T-cell (primary cell): Measurements from ENCODE around the gene SPAG5. TPM values are rescaled to one million over a fixed set of nuclear protein-coding genes. Genes with fewer than 3 reads are reported as not detected.

ENCODE experiments used
- ATAC-seq, 4 experiments: fragments of 200-7000 bp in 3 of 4; fragments of 150-1000 bp in 1 of 4; cut with Tn5 transposase; replicated peaks in 1 of 4; 1 replicate in 3 of 4; 2 replicates in 1 of 4; pipeline ENCODE4 v1.10.0; 2021; ENCODE audit warnings: moderate library complexity in 3 of 4, mild to moderate bottlenecking in 2 of 4, moderate number of reproducible peaks in 1 of 4
- CTCF ChIA-PET, 2 donors: fragments of 300-600 bp; sonication (Branson Sonifier 250); formaldehyde crosslinking; loops; one replicate each; lab custom pipeline; 2022; ENCODE audit warnings: antibody characterized with exemption in 2 of 2; lab: Charles Lee
- POLR2A ChIA-PET, 2 donors: fragments of 300-600 bp; sonication (Branson Sonifier 250); formaldehyde crosslinking; loops; one replicate each; lab custom pipeline; 2022; ENCODE audit warnings: antibody characterized with exemption in 2 of 2; lab: Charles Lee
- DNase-seq, 35 experiments: peaks; one replicate each; pipeline versions ENCODE4 v3.0.0 to v3.0.0-alpha.2; 2013 to 2023
- H3K27ac ChIP-seq: one replicate; pipeline ENCODE4 v1.5.1; 2013; ENCODE audit warnings: low read length
- H3K27me3 ChIP-seq, 2 experiments: replicated peaks in 1 of 2; 1 replicate in 1 of 2; 2 replicates in 1 of 2; pipeline versions ENCODE4 v1.6.1 to v1.7.0; 2013; ENCODE audit warnings: low read length in 1 of 2, mixed read lengths in 1 of 2; ENCODE audit not compliant: control insufficient read depth in 2 of 2, insufficient read depth in 2 of 2; ENCODE audit errors: extremely low read depth in 1 of 2
- H3K36me3 ChIP-seq, 2 donors: 1 replicate in 1 of 2; 2 replicates in 1 of 2; pipeline versions ENCODE4 v1.6.1 to v1.7.0; 2013; ENCODE audit warnings: low read length in 1 of 2; ENCODE audit not compliant: control insufficient read depth in 2 of 2, insufficient read depth in 1 of 2; ENCODE audit errors: extremely low read depth in 1 of 2
- H3K4me1 ChIP-seq, 2 experiments: 1 replicate in 1 of 2; 2 replicates in 1 of 2; pipeline versions ENCODE4 v1.6.1 to v1.7.0; 2013; ENCODE audit warnings: low read length in 2 of 2, mixed read lengths in 1 of 2; ENCODE audit not compliant: insufficient read depth in 2 of 2, control insufficient read depth in 1 of 2; ENCODE audit errors: extremely low read depth in 1 of 2
- H3K4me3 ChIP-seq, 2 donors: 1 replicate in 1 of 2; 2 replicates in 1 of 2; pipeline versions ENCODE4 v1.5.1 to v1.7.0; 2013; ENCODE audit warnings: mild to moderate bottlenecking in 2 of 2, low read length in 1 of 2, moderate library complexity in 1 of 2; ENCODE audit not compliant: control insufficient read depth in 1 of 2; ENCODE audit errors: extremely low read depth in 1 of 2
- H3K9me3 ChIP-seq: 2 replicates; pipeline ENCODE4 v1.7.0; 2013
- H3K27ac Mint-ChIP-seq, 2 donors: one replicate each; pipeline ENCODE4 v1.8.0; 2020 to 2021; ENCODE audit warnings: mild to moderate bottlenecking in 2 of 2, mixed read lengths in 2 of 2
- H3K27me3 Mint-ChIP-seq, 2 donors: one replicate each; pipeline ENCODE4 v1.8.0; 2021 to 2022; ENCODE audit warnings: mixed read lengths in 2 of 2
- H3K36me3 Mint-ChIP-seq: one replicate; pipeline ENCODE4 v1.8.0; 2021; ENCODE audit warnings: mixed read lengths
- H3K4me1 Mint-ChIP-seq, 3 donors: one replicate each; pipeline ENCODE4 v1.8.0; 2020 to 2022; ENCODE audit warnings: mixed read lengths in 3 of 3, mild to moderate bottlenecking in 1 of 3
- H3K4me3 Mint-ChIP-seq, 3 donors: one replicate each; pipeline ENCODE4 v1.8.0; 2020 to 2022; ENCODE audit warnings: mild to moderate bottlenecking in 3 of 3, mixed read lengths in 3 of 3, moderate library complexity in 3 of 3
- H3K9me3 Mint-ChIP-seq, 3 donors: one replicate each; pipeline ENCODE4 v1.8.0; 2020 to 2022; ENCODE audit warnings: mixed read lengths in 3 of 3
- WGBS: methylation state at CpG from one replicate; pipeline ENCODE4 v1.1.5; 2013; ENCODE audit warnings: missing lambda C conversion rate; ENCODE audit not compliant: insufficient coverage; 5-methylcytosine and 5-hydroxymethylcytosine counted together
- total RNA-seq, 35 experiments: library from RNA in 6 of 35; stranded (reverse) in 6 of 35; fragments of 120-200 nt in 1 of 35; gene quantifications; one replicate each; pipeline versions ENCODE4 v1.2.1 to v1.2.4 and lab custom pipeline; 2013 to 2026

Gene SPAG5
- total RNA-seq, 5 donors from 2014 or later (not counting 1 experiment from before 2014, with no cell fraction given), result 7.7 to 26.5 (median 10.3) TPM

DNA sequence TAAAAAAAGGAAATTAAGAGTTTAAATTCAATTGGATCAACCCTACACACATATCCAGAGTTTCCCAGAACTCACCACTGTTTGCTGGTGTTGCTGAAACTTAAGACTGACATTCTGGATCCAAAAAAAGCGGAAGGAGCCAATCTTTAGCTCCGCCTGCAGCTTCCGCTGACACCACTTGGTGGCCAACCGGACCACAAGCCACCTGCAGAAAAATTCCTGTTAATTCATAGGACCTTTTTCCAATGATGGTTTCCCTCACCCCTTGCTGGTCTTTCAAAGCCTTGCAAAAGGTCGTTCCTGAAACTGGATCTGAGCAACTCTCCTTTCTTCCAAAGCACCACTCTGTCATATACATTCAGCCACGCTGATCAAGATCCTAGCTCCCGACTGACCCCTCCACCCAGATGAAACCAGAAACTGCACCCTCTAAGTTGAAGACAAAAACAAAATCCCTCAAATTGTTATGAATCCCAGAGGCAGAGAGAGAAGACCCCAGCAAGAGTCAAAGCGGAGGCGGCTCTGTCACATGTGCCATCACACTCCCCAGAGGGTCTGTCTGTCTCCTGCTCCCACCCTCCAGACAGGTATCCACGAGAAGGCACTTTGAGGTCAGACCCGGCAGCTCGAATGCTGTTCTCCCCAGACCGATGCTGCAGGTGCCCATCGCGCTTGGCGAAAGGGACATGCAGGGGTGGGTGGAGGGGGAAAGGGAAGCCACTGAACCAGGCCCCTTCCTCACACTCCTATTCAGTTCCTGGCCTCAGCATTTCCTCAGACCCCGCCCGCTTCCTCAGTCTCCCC is 45.4 kb upstream of the SPAG5 start:
- Histone ChIP-seq H3K27ac (peak overlapping the region; percentile 46), H3K4me1 (peaks cover 27 to 33% of the 10 kb centered on the region in 2 experiments), H3K27me3 (no peaks in the 10 kb centered on the region), H3K4me3 (peak overlapping the region; percentile 83 to 91), H3K9me3 (no peaks in the 10 kb centered on the region), H3K36me3 (peaks cover 4 to 53% of the 10 kb centered on the region in 2 donors)
- 1% methylated on average over 9 of the region's 18 CpGs for WGBS
- Mint-ChIP-seq H3K4me3 (peak overlapping the region; percentile 85 to 94 (median 92)), H3K27ac (peak overlapping the region; percentile 88 to 91), H3K9me3 (no peaks in the 10 kb centered on the region), H3K36me3 (peaks cover 31% of the 10 kb centered on the region), H3K27me3 (no peaks in the 10 kb centered on the region), H3K4me1 (peaks cover 39 to 48% (median 43%) of the 10 kb centered on the region in 3 donors)
- ChIA-PET POLR2A (interaction anchor here (0.5 to 1.0 kb wide), 2 partner anchors 18 to 266 kb away, joined by 3 to 9 read pairs; partner anchors contain the start of genes SDF2 (in 1 of the 2) and SUPT6H (in 1 of the 2)), CTCF (interaction anchor here in 1 of 2 donors (0.6 to 4.8 kb wide), 3 partner anchors 18 to 106 kb away, joined by 3 to 63 read pairs (median 5); partner anchors contain the start of genes SDF2 and SUPT6H)
- peak in 8 of 35 experiments; percentile 3 to 40 (median 10) for DNase-seq
- no peak for ATAC-seq

DNA sequence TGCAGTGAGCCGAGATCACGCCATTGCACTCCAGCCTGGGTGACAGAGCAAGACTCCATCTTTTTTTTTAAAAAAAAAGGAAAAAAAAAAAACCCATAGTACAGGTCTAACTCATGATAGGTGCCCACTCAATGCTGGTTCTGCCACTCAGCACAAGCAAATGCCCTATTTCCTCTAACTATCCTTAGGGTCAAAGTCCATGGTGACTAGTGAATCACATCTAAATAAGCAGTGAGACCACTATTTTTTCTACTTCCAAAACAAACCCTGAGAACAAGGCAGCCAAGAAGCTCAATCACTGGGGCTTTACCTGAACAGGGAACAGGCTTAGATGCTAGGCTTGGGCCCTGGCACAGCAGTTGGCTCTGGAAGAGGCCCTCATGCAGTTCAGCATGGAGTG is 42.8 kb upstream of the SPAG5 start:
- no peak overlapping the region for H3K4me3 Mint-ChIP-seq
- ChIA-PET POLR2A (interaction anchor here (0.6 to 0.9 kb wide), 3 partner anchors 16 to 62 kb away, joined by 4 read pairs; no protein-coding TSS in a partner anchor), CTCF (interaction anchor here in 1 of 2 donors (1.0 kb wide), 1 partner anchor 34 kb away, joined by 3 read pairs; no protein-coding TSS in a partner anchor)
- peaks cover 46 to 49% (median 46%) of the 10 kb centered on the region in 3 donors for H3K4me1 Mint-ChIP-seq
- no CpG with 5 or more reads among the region's 2 CpGs for WGBS
- Histone ChIP-seq H3K27ac (no peak overlapping the region), H3K36me3 (peaks cover 4 to 67% of the 10 kb centered on the region in 2 donors), H3K9me3 (no peaks in the 10 kb centered on the region), H3K27me3 (no peaks in the 10 kb centered on the region), H3K4me1 (peaks cover 22 to 27% of the 10 kb centered on the region in 2 experiments), H3K4me3 (no peak overlapping the region)
- H3K9me3 Mint-ChIP-seq, result no peaks in the 10 kb centered on the region
- H3K27me3 Mint-ChIP-seq, result no peaks in the 10 kb centered on the region
- H3K36me3 Mint-ChIP-seq, result peaks cover 44% of the 10 kb centered on the region
- DNase-seq, result no peak
- H3K27ac Mint-ChIP-seq, result no peak overlapping the region
- ATAC-seq, result no peak

DNA sequence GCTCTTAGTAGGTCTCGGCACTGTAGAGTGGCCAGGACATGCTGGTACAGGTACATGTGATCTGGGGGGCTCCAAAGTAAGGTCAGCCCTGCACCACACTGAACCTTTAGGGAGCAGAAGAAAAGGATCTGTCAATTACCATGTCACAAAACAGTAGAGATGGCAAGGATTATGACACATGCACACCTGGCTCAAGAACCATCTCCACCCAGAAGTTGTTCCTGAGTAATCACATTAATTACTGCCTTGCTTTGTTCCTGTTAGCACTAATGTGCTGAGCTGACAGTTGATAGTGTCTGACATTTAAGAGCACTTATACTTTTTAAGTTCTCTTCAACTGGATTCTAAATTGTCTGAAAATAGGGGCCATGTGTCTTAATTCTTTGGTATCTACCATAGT is 36.7 kb upstream of the SPAG5 start:
- POLR2A ChIA-PET, result interaction anchor here in 1 of 2 donors (0.7 kb wide), 1 partner anchor 115 kb away, joined by 3 read pairs; no protein-coding TSS in a partner anchor

DNA sequence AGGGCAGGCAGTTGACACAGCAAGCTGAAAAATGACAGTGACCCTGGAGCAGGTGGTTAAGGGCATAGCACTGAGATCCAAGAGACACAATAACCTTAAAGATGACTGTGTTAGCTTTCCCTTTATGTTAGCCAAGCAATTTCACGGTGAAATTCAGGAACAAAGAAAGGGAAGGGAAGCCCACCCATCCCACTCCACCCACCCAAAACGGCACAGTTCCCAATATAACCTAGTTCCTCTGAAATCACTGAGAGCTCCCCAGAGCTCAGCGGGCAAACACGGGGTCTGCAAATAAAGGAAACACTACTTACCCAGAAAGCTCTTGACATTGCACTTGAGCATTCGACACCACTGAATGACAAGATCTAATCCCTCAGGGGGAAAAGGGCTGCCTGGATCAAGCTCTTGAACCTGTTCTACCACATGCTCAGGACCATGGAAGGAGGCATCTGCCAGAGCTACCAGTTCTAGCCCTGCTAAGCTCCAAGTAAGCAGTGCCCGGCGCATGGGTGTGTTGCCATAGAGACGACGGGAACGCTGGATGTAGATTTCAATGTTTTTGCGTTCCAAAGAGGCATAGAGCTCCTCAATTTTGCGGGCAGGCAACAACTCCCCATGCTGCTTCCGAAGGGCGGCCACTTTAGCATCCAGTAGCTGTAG is 35.5 kb upstream of the SPAG5 start:
- Histone ChIP-seq H3K9me3 (no peaks in the 10 kb centered on the region), H3K27ac (no peak overlapping the region), H3K36me3 (peaks cover 39 to 95% of the 10 kb centered on the region in 2 donors), H3K27me3 (no peaks in the 10 kb centered on the region), H3K4me3 (no peak overlapping the region), H3K4me1 (peaks cover 0 to 6% of the 10 kb centered on the region in 2 experiments)
- Mint-ChIP-seq H3K9me3 (no peaks in the 10 kb centered on the region), H3K36me3 (peaks cover 80% of the 10 kb centered on the region), H3K4me1 (peaks cover 14 to 35% (median 23%) of the 10 kb centered on the region in 3 donors), H3K27me3 (no peaks in the 10 kb centered on the region), H3K27ac (no peak overlapping the region), H3K4me3 (no peak overlapping the region)
- ATAC-seq (no peak), DNase-seq (no peak)
- CTCF ChIA-PET, result interaction anchor here in 1 of 2 donors (0.6 kb wide), 2 partner anchors 13 to 33 kb away, joined by 3 to 5 read pairs; no protein-coding TSS in a partner anchor
- WGBS, result 96% methylated on average over 13 of the region's 14 CpGs
- POLR2A ChIA-PET, result no interaction called here

More for the DNA sequence above, 36.7 kb upstream of the SPAG5 start:
- ATAC-seq (no peak), DNase-seq (no peak)
- peaks cover 89% of the 10 kb centered on the region for H3K36me3 Mint-ChIP-seq
- peaks cover 34 to 98% of the 10 kb centered on the region in 2 donors for H3K36me3 ChIP-seq
- no CpG with 5 or more reads among the region's 1 CpG for WGBS
- H3K27me3 Mint-ChIP-seq, result no peaks in the 10 kb centered on the region
- no peak overlapping the region for H3K4me3 Mint-ChIP-seq
- CTCF ChIA-PET, result interaction anchor here in 1 of 2 donors (0.6 kb wide), 1 partner anchor 132 kb away, joined by 4 read pairs; no protein-coding TSS in a partner anchor
- no peaks in the 10 kb centered on the region for H3K27me3 ChIP-seq
- no peak overlapping the region for H3K27ac Mint-ChIP-seq
- H3K27ac ChIP-seq, result no peak overlapping the region
- H3K9me3 ChIP-seq, result no peaks in the 10 kb centered on the region
- H3K9me3 Mint-ChIP-seq, result no peaks in the 10 kb centered on the region
- H3K4me1 ChIP-seq, result peaks cover 0 to 6% of the 10 kb centered on the region in 2 experiments
- peaks cover 17 to 35% (median 25%) of the 10 kb centered on the region in 3 donors for H3K4me1 Mint-ChIP-seq
- H3K4me3 ChIP-seq, result no peak overlapping the region

DNA sequence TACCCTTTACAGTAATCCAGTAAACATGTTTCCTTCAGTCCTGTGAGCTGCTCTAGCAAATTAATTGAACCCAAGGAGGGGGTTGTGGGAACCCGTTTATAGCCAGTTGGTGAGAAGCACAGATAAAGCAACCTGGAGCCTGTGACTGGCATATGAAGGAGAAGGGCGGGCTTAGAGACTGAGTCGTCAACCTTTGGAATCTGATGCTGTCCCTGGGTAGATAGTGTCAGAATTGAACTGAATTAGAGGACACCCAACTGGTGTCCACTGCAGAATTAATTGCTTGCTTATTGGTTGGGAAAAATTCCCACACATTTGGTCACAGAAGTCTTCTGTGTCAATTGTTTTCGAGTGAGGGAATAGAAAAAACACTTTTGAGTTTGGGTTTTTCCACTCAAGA is 28.0 kb upstream of the SPAG5 start:
- Histone ChIP-seq H3K27me3 (no peaks in the 10 kb centered on the region), H3K4me3 (no peak overlapping the region), H3K4me1 (no peaks in the 10 kb centered on the region), H3K9me3 (no peaks in the 10 kb centered on the region), H3K36me3 (peaks cover 22 to 76% of the 10 kb centered on the region in 2 donors), H3K27ac (no peak overlapping the region)
- H3K4me3 Mint-ChIP-seq, result no peak overlapping the region
- peaks cover 54% of the 10 kb centered on the region for H3K36me3 Mint-ChIP-seq
- DNase-seq (no peak), ATAC-seq (no peak)
- 100% methylated on average over 1 of the region's 4 CpGs for WGBS
- POLR2A ChIA-PET, result no interaction called here
- no peak overlapping the region for H3K27ac Mint-ChIP-seq
- no peaks in the 10 kb centered on the region for H3K9me3 Mint-ChIP-seq
- no peaks in the 10 kb centered on the region for H3K27me3 Mint-ChIP-seq
- peaks cover 0 to 6% (median 0%) of the 10 kb centered on the region in 3 donors for H3K4me1 Mint-ChIP-seq
- CTCF ChIA-PET, result no interaction called here

DNA sequence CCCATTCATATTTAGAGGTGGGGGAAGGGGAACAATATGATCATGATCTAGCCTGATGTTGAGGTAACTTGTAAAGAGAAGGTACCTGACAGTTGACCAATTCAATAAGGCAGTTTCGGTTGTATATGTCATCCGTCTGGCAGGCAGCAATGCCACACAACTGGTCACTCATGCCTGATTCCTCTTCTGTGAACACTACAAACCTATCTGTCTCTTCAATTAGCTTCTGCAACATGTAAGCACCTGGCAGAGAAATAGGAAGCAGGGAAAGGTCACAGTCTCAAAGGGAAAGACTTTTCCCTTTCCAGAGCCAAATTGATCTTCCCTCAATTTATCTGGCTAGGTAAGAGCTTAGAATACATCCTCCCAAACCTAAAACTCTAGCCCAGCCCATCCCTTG is 25.3 kb upstream of the SPAG5 start:
- ChIA-PET POLR2A (no interaction called here), CTCF (no interaction called here)
- Mint-ChIP-seq H3K9me3 (no peaks in the 10 kb centered on the region), H3K36me3 (peaks cover 69% of the 10 kb centered on the region), H3K4me1 (peaks cover 0 to 6% (median 0%) of the 10 kb centered on the region in 3 donors), H3K27me3 (no peaks in the 10 kb centered on the region), H3K27ac (no peak overlapping the region), H3K4me3 (no peak overlapping the region)
- ATAC-seq, result no peak
- Histone ChIP-seq H3K4me1 (no peaks in the 10 kb centered on the region), H3K9me3 (no peaks in the 10 kb centered on the region), H3K27ac (no peak overlapping the region), H3K27me3 (no peaks in the 10 kb centered on the region), H3K4me3 (no peak overlapping the region), H3K36me3 (peaks cover 23 to 81% of the 10 kb centered on the region in 2 donors)
- DNase-seq, result no peak
- WGBS, result 90% methylated on average over 2 of the region's 2 CpGs
